ENCODE data around the gene ZSCAN5A. TPM values are rescaled to one million over a fixed set of nuclear protein-coding genes. Genes with fewer than 3 reads are reported as not detected.

ZSCAN5A gene
- polyA plus RNA-seq, 1 of the 3 experiments (the other 2 are of a cell fraction), result 6.8 TPM

GRCh38 chr19:56174550-56174949 lies 140.1 kb downstream of the ZSCAN5A start:
- H3K4me1 ChIP-seq (ENCODE audit: control insufficient read depth in 1 of 2, insufficient read depth in 2 of 2, low read depth in 1 of 2, low read length in 1 of 2), result no peaks in the 10 kb centered on the region
- H3K9ac ChIP-seq, result no peak overlapping the region
- 22% methylated on average over 11 of the region's 11 CpGs for WGBS (ENCODE audit: low lambda C conversion rate)
- CTCF ChIA-PET, result interaction anchor here (1.5 to 7.1 kb wide), 6 partner anchors 32 to 159 kb away, joined by 3 to 56 read pairs (median 5); no protein-coding TSS in a partner anchor
- H3F3A ChIP-seq (replicated peaks; ENCODE audit: insufficient read depth), result no peaks in the 10 kb centered on the region
- H3K9me2 ChIP-seq, result no peaks in the 10 kb centered on the region
- POLR2A ChIA-PET, result no interaction called here
- no peaks in the 10 kb centered on the region for H3K79me2 ChIP-seq (ENCODE audit: insufficient read depth)
- H3K4me2 ChIP-seq, result no peak overlapping the region
- no peaks in the 10 kb centered on the region for H4K20me1 ChIP-seq (ENCODE audit: insufficient read depth)
- no peak overlapping the region for H2AFZ ChIP-seq (ENCODE audit: low read depth)
- no peaks in the 10 kb centered on the region for H3K36me3 ChIP-seq (replicated peaks in 1 of 2; ENCODE audit: control insufficient read depth in 1 of 2, insufficient read depth in 2 of 2, low read length in 1 of 2)
- H3K9me3 ChIP-seq, result no peaks in the 10 kb centered on the region
- H3K27ac ChIP-seq (ENCODE audit: low read depth in 2 of 2, low read length in 1 of 2), result no peak overlapping the region
- peaks cover 56% of the 10 kb centered on the region for H3K27me3 ChIP-seq (ENCODE audit: insufficient read depth)
- no peak for TF ChIP-seq MXI1 (IDR thresholded peaks at IDR 0.05; ENCODE audit: low read depth, low read length)
- DNase-seq, result no peak
- H3K4me3 ChIP-seq (ENCODE audit: low read depth in 2 of 2, low read length in 1 of 2), result no peak overlapping the region

GRCh38 chr19:56174086-56174485 lies 140.6 kb downstream of the ZSCAN5A start:
- H2AFZ ChIP-seq (ENCODE audit: low read depth), result no peak overlapping the region
- 8% methylated on average over 9 of the region's 9 CpGs for WGBS (ENCODE audit: low lambda C conversion rate)
- ChIA-PET CTCF (interaction anchor here (1.5 to 7.1 kb wide), 5 partner anchors 32 to 107 kb away, joined by 3 to 56 read pairs (median 46); no protein-coding TSS in a partner anchor), POLR2A (no interaction called here)
- H3K9ac ChIP-seq, result no peak overlapping the region
- no peaks in the 10 kb centered on the region for H3K4me1 ChIP-seq (ENCODE audit: control insufficient read depth in 1 of 2, insufficient read depth in 2 of 2, low read depth in 1 of 2, low read length in 1 of 2)
- TF ChIP-seq RXRA (IDR thresholded peaks at IDR 0.05; ENCODE audit: borderline replicate concordance, low read depth) (no peak), MEF2A (IDR thresholded peaks at IDR 0.05; ENCODE audit: borderline replicate concordance, low read depth) (no peak), JUND (IDR thresholded peaks at IDR 0.05) (no peak), MAX (IDR thresholded peaks at IDR 0.05; ENCODE audit: low read depth) (no peak), USF1 (IDR thresholded peaks at IDR 0.05; ENCODE audit: borderline replicate concordance, low read depth) (no peak), FOXM1 (IDR thresholded peaks at IDR 0.05; ENCODE audit: low read depth) (no peak), FOXJ3 (CRISPR knock-in tag; IDR thresholded peaks at IDR 0.05) (no peak), CTCF (IDR thresholded peaks at IDR 0.05) (no peak), RCOR1 (IDR thresholded peaks at IDR 0.05; ENCODE audit: low read length) (no peak), MXI1 (IDR thresholded peaks at IDR 0.05; ENCODE audit: low read depth, low read length) (no peak), ZBTB33 (IDR thresholded peaks at IDR 0.05; ENCODE audit: borderline replicate concordance, low read depth) (no peak), NFIC (IDR thresholded peaks at IDR 0.05; ENCODE audit: borderline replicate concordance) (no peak), SIN3A (IDR thresholded peaks at IDR 0.05; ENCODE audit: borderline replicate concordance, low read depth, low read length) (no peak), EP300 (IDR thresholded peaks at IDR 0.05; ENCODE audit: borderline replicate concordance in 1 of 2, low read depth in 1 of 2, low read length in 1 of 2) (no peak)
- TF ChIP-seq, protein P1, sequence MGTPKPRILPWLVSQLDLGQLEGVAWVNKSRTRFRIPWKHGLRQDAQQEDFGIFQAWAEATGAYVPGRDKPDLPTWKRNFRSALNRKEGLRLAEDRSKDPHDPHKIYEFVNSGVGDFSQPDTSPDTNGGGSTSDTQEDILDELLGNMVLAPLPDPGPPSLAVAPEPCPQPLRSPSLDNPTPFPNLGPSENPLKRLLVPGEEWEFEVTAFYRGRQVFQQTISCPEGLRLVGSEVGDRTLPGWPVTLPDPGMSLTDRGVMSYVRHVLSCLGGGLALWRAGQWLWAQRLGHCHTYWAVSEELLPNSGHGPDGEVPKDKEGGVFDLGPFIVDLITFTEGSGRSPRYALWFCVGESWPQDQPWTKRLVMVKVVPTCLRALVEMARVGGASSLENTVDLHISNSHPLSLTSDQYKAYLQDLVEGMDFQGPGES (IDR thresholded peaks at IDR 0.05; ENCODE audit: low read depth, low read length), result no peak
- H3F3A ChIP-seq (replicated peaks; ENCODE audit: insufficient read depth), result no peaks in the 10 kb centered on the region
- no peaks in the 10 kb centered on the region for H4K20me1 ChIP-seq (ENCODE audit: insufficient read depth)
- no peaks in the 10 kb centered on the region for H3K36me3 ChIP-seq (replicated peaks in 1 of 2; ENCODE audit: control insufficient read depth in 1 of 2, insufficient read depth in 2 of 2, low read length in 1 of 2)
- H3K79me2 ChIP-seq (ENCODE audit: insufficient read depth), result no peaks in the 10 kb centered on the region
- H3K4me2 ChIP-seq, result no peak overlapping the region
- H3K27ac ChIP-seq (ENCODE audit: low read depth in 2 of 2, low read length in 1 of 2), result no peak overlapping the region
- no peaks in the 10 kb centered on the region for H3K9me3 ChIP-seq
- no peaks in the 10 kb centered on the region for H3K9me2 ChIP-seq
- H3K27me3 ChIP-seq (ENCODE audit: insufficient read depth), result peaks cover 54% of the 10 kb centered on the region
- H3K4me3 ChIP-seq (ENCODE audit: low read depth in 2 of 2, low read length in 1 of 2), result no peak overlapping the region
- DNase-seq, result no peak
